HepG2 (cell line): ENCODE data around the gene GJB5. TPM values are rescaled to one million over a fixed set of nuclear protein-coding genes. Genes with fewer than 3 reads are reported as not detected.

Source experiments
- ATAC-seq: fragments of 200-7000 bp; cut with Tn5 transposase; 3 replicates; pipeline ENCODE4 v1.9.1; 2020; ENCODE audit warnings: mild to moderate bottlenecking, moderate library complexity
- BruUV-seq: library from RNA; stranded (reverse); fragments of 400-500 nt; replicated peaks from 2 replicates; lab custom pipeline; 2021; lab: Mats Ljungman, UMichigan
- CTCF ChIA-PET: fragments of 300-600 bp; formaldehyde crosslinking; extraction: SDS; loops from one replicate; lab custom pipeline; 2021; ENCODE audit warnings: low total read pairs, inconsistent platforms, low intra/inter-chr PET ratio; lab: Yijun Ruan, JAX
- POLR2A ChIA-PET: fragments of 350-600 bp; sonication (Branson Sonifier 250); formaldehyde crosslinking; loops from one replicate; lab custom pipeline; 2020; ENCODE audit warnings: antibody characterized with exemption, inconsistent platforms; lab: Yijun Ruan, JAX
- DNase-seq: peaks from one replicate; pipeline ENCODE4 v3.0.0-alpha.2; 2015; ENCODE audit warnings: low spot score
- FAIRE-seq: peaks from 3 replicates; lab custom pipeline; 2011; peaks lifted over from hg19 to GRCh38; lab: Jason Lieb, UNC
- H2AFZ ChIP-seq: one replicate; pipeline ENCODE4 v1.6.1; 2011; ENCODE audit warnings: low read length, inconsistent platforms
- H3K27ac ChIP-seq: fragments of 300-600 bp; 3 replicates; pipeline ENCODE4 v1.8.0; 2011; ENCODE audit warnings: mixed run types, mild to moderate bottlenecking, mixed read lengths, low read length, inconsistent platforms; ENCODE audit not compliant: insufficient read depth; ENCODE audit errors: extremely low read length
- H3K27me3 ChIP-seq, 2 experiments: fragments of 200-600 bp in 1 of 2; 2 replicates in 1 of 2; 3 replicates in 1 of 2; pipeline versions ENCODE4 v1.6.0 to v1.8.0; 2011; ENCODE audit warnings: low read length in 2 of 2, mild to moderate bottlenecking in 2 of 2, moderate library complexity in 2 of 2, inconsistent platforms in 1 of 2; ENCODE audit not compliant: insufficient read depth in 2 of 2, control insufficient read depth in 1 of 2
- H3K36me3 ChIP-seq, 2 experiments: fragments of 200-600 bp in 1 of 2; replicated peaks in 1 of 2; 2 replicates in 1 of 2; 3 replicates in 1 of 2; pipeline versions ENCODE4 v1.5.1 to v1.8.0; 2011; ENCODE audit warnings: low read length in 2 of 2, inconsistent platforms in 1 of 2; ENCODE audit not compliant: insufficient read depth in 2 of 2, control insufficient read depth in 1 of 2
- H3K4me1 ChIP-seq: 2 replicates; pipeline ENCODE4 v1.5.1; 2012; ENCODE audit warnings: low read length, inconsistent platforms; ENCODE audit not compliant: insufficient read depth
- H3K4me2 ChIP-seq: 2 replicates; pipeline ENCODE4 v1.6.0; 2011; ENCODE audit warnings: low read depth, low read length, inconsistent platforms
- H3K4me3 ChIP-seq, 3 experiments: fragments of 200-600 bp in 1 of 3; sonication (generic), shearing (Covaris generic) in 1 of 3; replicated peaks in 1 of 3; 2 replicates each; pipeline ENCODE4 v1.5.1; 2011 to 2016; ENCODE audit warnings: low read length in 3 of 3, inconsistent platforms in 2 of 3, low read depth in 2 of 3, mild to moderate bottlenecking in 2 of 3, control low read depth in 1 of 3, mixed read lengths in 1 of 3; ENCODE audit not compliant: insufficient read depth in 1 of 3
- H3K79me2 ChIP-seq: one replicate; pipeline ENCODE4 v1.6.1; 2011; ENCODE audit warnings: low read length, inconsistent platforms; ENCODE audit not compliant: insufficient read depth
- H3K9ac ChIP-seq: 2 replicates; pipeline ENCODE4 v1.6.0; 2011; ENCODE audit warnings: mild to moderate bottlenecking, low read depth, low read length, inconsistent platforms; ENCODE audit not compliant: insufficient read depth
- H3K9me3 ChIP-seq: 2 replicates; pipeline ENCODE4 v1.5.1; 2012; ENCODE audit warnings: mild to moderate bottlenecking, low read length
- H4K20me1 ChIP-seq: 2 replicates; pipeline ENCODE4 v1.6.0; 2011; ENCODE audit warnings: inconsistent platforms, mild to moderate bottlenecking, low read length, moderate library complexity; ENCODE audit not compliant: insufficient read depth
- BRD4 ChIP-seq: sonication (generic); formaldehyde crosslinking; IDR thresholded peaks from 2 replicates; pipeline ENCODE4 v1.4.0; 2020; ENCODE audit warnings: missing genetic modification reagents
- CEBPG ChIP-seq: IDR thresholded peaks from 2 replicates; pipeline ENCODE4 v1.6.1; 2016
- CREM ChIP-seq, 2 experiments: sonication (generic) in 1 of 2; formaldehyde crosslinking in 1 of 2; IDR thresholded peaks; 2 replicates each; pipeline versions ENCODE4 v1.4.0 to v1.6.1; 2016 to 2020; ENCODE audit warnings: antibody characterized with exemption in 1 of 2, mild to moderate bottlenecking in 1 of 2, missing genetic modification reagents in 1 of 2
- MTF2 ChIP-seq: sonication (generic); formaldehyde crosslinking; IDR thresholded peaks from 2 replicates; pipeline ENCODE4 v1.5.0; 2020; ENCODE audit warnings: missing genetic modification reagents, borderline replicate concordance
- NCOR1 ChIP-seq: fragments of 200-600 bp; sonication (generic); IDR thresholded peaks from 2 replicates; pipeline ENCODE4 v1.7.0; 2017; ENCODE audit warnings: antibody characterized with exemption, low read length, borderline replicate concordance
- POLR2AphosphoS2 ChIP-seq: IDR thresholded peaks from 2 replicates; pipeline ENCODE4 v1.6.1; 2011; ENCODE audit warnings: low read depth, low read length, improper control_type of control experiment
- REPIN1 ChIP-seq: sonication (generic); formaldehyde crosslinking; IDR thresholded peaks from 2 replicates; pipeline ENCODE4 v1.8.0; 2022; ENCODE audit warnings: missing genetic modification reagents, low read depth, mild to moderate bottlenecking, borderline replicate concordance
- SIN3A ChIP-seq: IDR thresholded peaks from 2 replicates; pipeline ENCODE4 v1.6.1; 2011; ENCODE audit warnings: low read depth, mild to moderate bottlenecking, control low read depth, low read length, borderline replicate concordance
- SNRNP70 ChIP-seq: fragments of 200-400 bp; formaldehyde crosslinking; IDR thresholded peaks from 2 replicates; pipeline ENCODE4 v1.6.1; 2017; ENCODE audit warnings: mild to moderate bottlenecking, low read depth, low read length, moderate library complexity
- SP4 ChIP-seq: sonication (generic); formaldehyde crosslinking; IDR thresholded peaks from 2 replicates; pipeline ENCODE4 v1.8.1; 2023; ENCODE audit warnings: mild to moderate bottlenecking, missing genetic modification reagents
- TSC22D2 ChIP-seq: sonication (generic); formaldehyde crosslinking; IDR thresholded peaks from 2 replicates; pipeline ENCODE4 v1.5.1; 2020; ENCODE audit warnings: missing genetic modification reagents, mild to moderate bottlenecking, borderline replicate concordance
- ZKSCAN8 ChIP-seq: IDR thresholded peaks from 2 replicates; pipeline ENCODE4 v1.6.1; 2016; ENCODE audit warnings: borderline replicate concordance, missing genetic modification reagents, missing compliant biosample characterization
- ZMAT3 ChIP-seq: sonication (generic); formaldehyde crosslinking; conservative IDR thresholded peaks from 2 replicates; pipeline ENCODE4 v1.7.0; 2021; ENCODE audit warnings: missing genetic modification reagents
- ZNF292 ChIP-seq: sonication (generic); formaldehyde crosslinking; IDR thresholded peaks from 2 replicates; pipeline ENCODE4 v1.8.1; 2022; ENCODE audit warnings: mild to moderate bottlenecking, low read depth, missing genetic modification reagents, borderline replicate concordance
- WGBS: methylation state at CpG from one replicate; pipeline ENCODE4 v1.1.6; 2017; ENCODE audit warnings: low lambda C conversion rate; 5-methylcytosine and 5-hydroxymethylcytosine counted together
- in situ Hi-C: cut with HindIII; loops from 2 replicates; pipeline ENCODE4 v1.10.0; 2017; ENCODE audit warnings: low pct_unique_long_range_greater_than_20kb; ENCODE audit not compliant: extremely low pct_ligation_motif_present
- intact Hi-C: fragments of 100-400 bp; cut with micrococcal nuclease; formaldehyde crosslinking; loops from one replicate; pipeline ENCODE4 v1.10.0; 2022; ENCODE audit not compliant: unreplicated experiment
- polyA plus RNA-seq, 8 experiments: library from polyadenylated mRNA; depleted of rRNA in 3 of 8; stranded (reverse) in 7 of 8; unstranded in 1 of 8; fragments of >200 nt; fragmentation: Illumina TruSeq in 4 of 8; extraction: Trizol in 4 of 8; gene quantifications; 2 replicates each; pipeline versions ENCODE4 v1.2.1 to v1.2.3, GENCODE V29; 2011 to 2016; ENCODE audit warnings: low read depth in 4 of 8, missing spikeins in 1 of 8, mixed read lengths in 1 of 8; ENCODE audit not compliant: insufficient read depth in 1 of 8
- total RNA-seq, 5 experiments: library from RNA; depleted of rRNA; stranded (reverse); fragments of >200 nt; fragmentation: Illumina TruSeq; extraction: Trizol; gene quantifications; 2 replicates each; pipeline ENCODE4 v1.2.3, GENCODE V29; 2016; ENCODE audit warnings: low read depth in 1 of 5
- TF ChIP-seq, protein P1 (sequence below): sonication (generic); formaldehyde crosslinking; IDR thresholded peaks from 2 replicates; pipeline ENCODE4 v1.4.0; 2020; ENCODE audit warnings: missing genetic modification reagents
- TF ChIP-seq, protein P2 (sequence below): sonication (generic); formaldehyde crosslinking; IDR thresholded peaks from 2 replicates; pipeline ENCODE4 v1.4.0; 2020; ENCODE audit warnings: missing genetic modification reagents
- TF ChIP-seq, protein P3 (sequence below): sonication (generic); formaldehyde crosslinking; conservative IDR thresholded peaks from 2 replicates; pipeline ENCODE4 v1.8.0; 2022; ENCODE audit warnings: low read depth, missing genetic modification reagents
- TF ChIP-seq, protein P4 (sequence below): IDR thresholded peaks from 2 replicates; pipeline ENCODE4 v1.6.1; 2016; ENCODE audit warnings: mild to moderate bottlenecking

The GJB5 gene
- total and polyA plus RNA-seq, 2 of the 13 experiments (the other 11 are each of a cell fraction or from before 2014, with no cell fraction given) = not detected

DNA sequence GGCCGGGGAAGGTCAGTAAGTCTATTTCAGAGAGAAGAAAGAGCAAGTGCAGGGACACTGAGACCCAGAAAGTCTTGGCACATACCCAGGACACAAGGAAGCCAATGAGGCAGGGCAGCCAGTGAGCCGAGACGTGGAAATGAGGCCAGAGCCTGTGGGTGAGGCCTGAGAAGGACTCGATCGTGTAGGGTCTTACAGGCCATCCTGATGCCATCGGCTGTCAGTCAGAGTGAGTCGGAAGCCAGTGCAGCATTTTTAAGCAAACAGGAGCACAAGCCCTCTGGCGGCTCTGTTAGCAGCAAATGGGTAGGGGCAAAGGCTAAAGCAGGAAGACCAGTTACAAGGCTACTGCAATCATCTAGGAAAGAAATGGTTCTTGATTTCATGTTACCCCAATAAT, 20.1 kb downstream of the GJB5 start:
- no peak overlapping the region for H3K4me3 ChIP-seq
- ATAC-seq (no peak; the same call in 2 of the 3 replicates), FAIRE-seq (no peak), DNase-seq (no peak)
- no peaks in the 10 kb centered on the region for H3K36me3 ChIP-seq
- no peaks in the 10 kb centered on the region for H3K79me2 ChIP-seq
- 2% methylated on average over 6 of the region's 8 CpGs for WGBS
- H2AFZ ChIP-seq = no peak overlapping the region
- H3K27ac ChIP-seq = no peak overlapping the region
- H3K9ac ChIP-seq = no peak overlapping the region
- no peaks in the 10 kb centered on the region for H3K4me1 ChIP-seq
- no peak overlapping the region for H3K4me2 ChIP-seq
- peaks cover 4 to 27% of the 10 kb centered on the region in 2 experiments; a peak in 4 of 5 replicates for H3K27me3 ChIP-seq
- in situ Hi-C loops = no loop called here
- BruUV-seq = no TSS peak
- ChIA-PET CTCF (no interaction called here), POLR2A (no interaction called here)
- H4K20me1 ChIP-seq = no peaks in the 10 kb centered on the region
- intact Hi-C loops = no loop called here
- H3K9me3 ChIP-seq = no peaks in the 10 kb centered on the region
- TF ChIP-seq ZMAT3 (CRISPR knock-in tag) (no peak), BRD4 (CRISPR knock-in tag) (no peak), MTF2 (CRISPR knock-in tag) (no peak), REPIN1 (CRISPR knock-in tag) (no peak), ZNF292 (no peak), POLR2AphosphoS2 (no peak), NCOR1 (no peak), CEBPG (no peak), SP4 (CRISPR knock-in tag) (no peak), CREM (IDR thresholded peaks at IDR 0.05) (no peak), CREM (CRISPR knock-in tag; IDR thresholded peaks at IDR 0.05) (no peak), TSC22D2 (no peak), SIN3A (no peak), ZKSCAN8 (no peak), SNRNP70 (no peak)
- TF ChIP-seq, protein P1, sequence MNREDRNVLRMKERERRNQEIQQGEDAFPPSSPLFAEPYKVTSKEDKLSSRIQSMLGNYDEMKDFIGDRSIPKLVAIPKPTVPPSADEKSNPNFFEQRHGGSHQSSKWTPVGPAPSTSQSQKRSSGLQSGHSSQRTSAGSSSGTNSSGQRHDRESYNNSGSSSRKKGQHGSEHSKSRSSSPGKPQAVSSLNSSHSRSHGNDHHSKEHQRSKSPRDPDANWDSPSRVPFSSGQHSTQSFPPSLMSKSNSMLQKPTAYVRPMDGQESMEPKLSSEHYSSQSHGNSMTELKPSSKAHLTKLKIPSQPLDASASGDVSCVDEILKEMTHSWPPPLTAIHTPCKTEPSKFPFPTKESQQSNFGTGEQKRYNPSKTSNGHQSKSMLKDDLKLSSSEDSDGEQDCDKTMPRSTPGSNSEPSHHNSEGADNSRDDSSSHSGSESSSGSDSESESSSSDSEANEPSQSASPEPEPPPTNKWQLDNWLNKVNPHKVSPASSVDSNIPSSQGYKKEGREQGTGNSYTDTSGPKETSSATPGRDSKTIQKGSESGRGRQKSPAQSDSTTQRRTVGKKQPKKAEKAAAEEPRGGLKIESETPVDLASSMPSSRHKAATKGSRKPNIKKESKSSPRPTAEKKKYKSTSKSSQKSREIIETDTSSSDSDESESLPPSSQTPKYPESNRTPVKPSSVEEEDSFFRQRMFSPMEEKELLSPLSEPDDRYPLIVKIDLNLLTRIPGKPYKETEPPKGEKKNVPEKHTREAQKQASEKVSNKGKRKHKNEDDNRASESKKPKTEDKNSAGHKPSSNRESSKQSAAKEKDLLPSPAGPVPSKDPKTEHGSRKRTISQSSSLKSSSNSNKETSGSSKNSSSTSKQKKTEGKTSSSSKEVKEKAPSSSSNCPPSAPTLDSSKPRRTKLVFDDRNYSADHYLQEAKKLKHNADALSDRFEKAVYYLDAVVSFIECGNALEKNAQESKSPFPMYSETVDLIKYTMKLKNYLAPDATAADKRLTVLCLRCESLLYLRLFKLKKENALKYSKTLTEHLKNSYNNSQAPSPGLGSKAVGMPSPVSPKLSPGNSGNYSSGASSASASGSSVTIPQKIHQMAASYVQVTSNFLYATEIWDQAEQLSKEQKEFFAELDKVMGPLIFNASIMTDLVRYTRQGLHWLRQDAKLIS (CRISPR knock-in tag) = no peak
- TF ChIP-seq, protein P2, sequence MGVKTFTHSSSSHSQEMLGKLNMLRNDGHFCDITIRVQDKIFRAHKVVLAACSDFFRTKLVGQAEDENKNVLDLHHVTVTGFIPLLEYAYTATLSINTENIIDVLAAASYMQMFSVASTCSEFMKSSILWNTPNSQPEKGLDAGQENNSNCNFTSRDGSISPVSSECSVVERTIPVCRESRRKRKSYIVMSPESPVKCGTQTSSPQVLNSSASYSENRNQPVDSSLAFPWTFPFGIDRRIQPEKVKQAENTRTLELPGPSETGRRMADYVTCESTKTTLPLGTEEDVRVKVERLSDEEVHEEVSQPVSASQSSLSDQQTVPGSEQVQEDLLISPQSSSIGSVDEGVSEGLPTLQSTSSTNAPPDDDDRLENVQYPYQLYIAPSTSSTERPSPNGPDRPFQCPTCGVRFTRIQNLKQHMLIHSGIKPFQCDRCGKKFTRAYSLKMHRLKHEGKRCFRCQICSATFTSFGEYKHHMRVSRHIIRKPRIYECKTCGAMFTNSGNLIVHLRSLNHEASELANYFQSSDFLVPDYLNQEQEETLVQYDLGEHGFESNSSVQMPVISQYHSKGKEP = no peak
- TF ChIP-seq, protein P3, sequence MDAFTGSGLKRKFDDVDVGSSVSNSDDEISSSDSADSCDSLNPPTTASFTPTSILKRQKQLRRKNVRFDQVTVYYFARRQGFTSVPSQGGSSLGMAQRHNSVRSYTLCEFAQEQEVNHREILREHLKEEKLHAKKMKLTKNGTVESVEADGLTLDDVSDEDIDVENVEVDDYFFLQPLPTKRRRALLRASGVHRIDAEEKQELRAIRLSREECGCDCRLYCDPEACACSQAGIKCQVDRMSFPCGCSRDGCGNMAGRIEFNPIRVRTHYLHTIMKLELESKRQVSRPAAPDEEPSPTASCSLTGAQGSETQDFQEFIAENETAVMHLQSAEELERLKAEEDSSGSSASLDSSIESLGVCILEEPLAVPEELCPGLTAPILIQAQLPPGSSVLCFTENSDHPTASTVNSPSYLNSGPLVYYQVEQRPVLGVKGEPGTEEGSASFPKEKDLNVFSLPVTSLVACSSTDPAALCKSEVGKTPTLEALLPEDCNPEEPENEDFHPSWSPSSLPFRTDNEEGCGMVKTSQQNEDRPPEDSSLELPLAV (CRISPR knock-in tag) = no peak
- TF ChIP-seq, protein P4, sequence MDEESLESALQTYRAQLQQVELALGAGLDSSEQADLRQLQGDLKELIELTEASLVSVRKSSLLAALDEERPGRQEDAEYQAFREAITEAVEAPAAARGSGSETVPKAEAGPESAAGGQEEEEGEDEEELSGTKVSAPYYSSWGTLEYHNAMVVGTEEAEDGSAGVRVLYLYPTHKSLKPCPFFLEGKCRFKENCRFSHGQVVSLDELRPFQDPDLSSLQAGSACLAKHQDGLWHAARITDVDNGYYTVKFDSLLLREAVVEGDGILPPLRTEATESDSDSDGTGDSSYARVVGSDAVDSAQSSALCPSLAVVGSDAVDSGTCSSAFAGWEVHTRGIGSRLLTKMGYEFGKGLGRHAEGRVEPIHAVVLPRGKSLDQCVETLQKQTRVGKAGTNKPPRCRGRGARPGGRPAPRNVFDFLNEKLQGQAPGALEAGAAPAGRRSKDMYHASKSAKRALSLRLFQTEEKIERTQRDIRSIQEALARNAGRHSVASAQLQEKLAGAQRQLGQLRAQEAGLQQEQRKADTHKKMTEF = no peak
